WERI-Rb-1 (cell line): ENCODE results near the gene LEMD2.

Experiments
- DNase-seq: peaks from one replicate; pipeline ENCODE4 v3.0.0-alpha.2; 2020
- H3K27ac ChIP-seq: fragments of 250-450 bp; sonication (Bioruptor Pico); 2 replicates; pipeline ENCODE4 v1.5.1; 2020; ENCODE audit warnings: mild to moderate bottlenecking, moderate library complexity
- H3K27me3 ChIP-seq: fragments of 250-450 bp; sonication (Bioruptor Pico); 2 replicates; pipeline ENCODE4 v1.5.1; 2021; ENCODE audit warnings: mild to moderate bottlenecking, low read depth, moderate library complexity; ENCODE audit not compliant: insufficient read depth, severe bottlenecking
- H3K36me3 ChIP-seq: fragments of 250-450 bp; sonication (Bioruptor Pico); 2 replicates; pipeline ENCODE4 v1.5.1; 2020; ENCODE audit warnings: mild to moderate bottlenecking, moderate library complexity
- H3K4me3 ChIP-seq: 2 replicates; pipeline ENCODE4 v1.5.1; 2011; ENCODE audit warnings: low read depth, mild to moderate bottlenecking, control low read depth, low read length
- H3K9me3 ChIP-seq: fragments of 250-450 bp; sonication (Bioruptor Pico); 2 replicates; pipeline ENCODE4 v1.5.1; 2021; ENCODE audit warnings: mild to moderate bottlenecking, moderate library complexity; ENCODE audit not compliant: severe bottlenecking
- CTCF ChIP-seq: IDR thresholded peaks from 2 replicates; pipeline ENCODE4 v1.5.1; 2011; ENCODE audit warnings: low read depth, mild to moderate bottlenecking, control low read depth, inconsistent platforms, low read length

LEMD2 gene

DNA sequence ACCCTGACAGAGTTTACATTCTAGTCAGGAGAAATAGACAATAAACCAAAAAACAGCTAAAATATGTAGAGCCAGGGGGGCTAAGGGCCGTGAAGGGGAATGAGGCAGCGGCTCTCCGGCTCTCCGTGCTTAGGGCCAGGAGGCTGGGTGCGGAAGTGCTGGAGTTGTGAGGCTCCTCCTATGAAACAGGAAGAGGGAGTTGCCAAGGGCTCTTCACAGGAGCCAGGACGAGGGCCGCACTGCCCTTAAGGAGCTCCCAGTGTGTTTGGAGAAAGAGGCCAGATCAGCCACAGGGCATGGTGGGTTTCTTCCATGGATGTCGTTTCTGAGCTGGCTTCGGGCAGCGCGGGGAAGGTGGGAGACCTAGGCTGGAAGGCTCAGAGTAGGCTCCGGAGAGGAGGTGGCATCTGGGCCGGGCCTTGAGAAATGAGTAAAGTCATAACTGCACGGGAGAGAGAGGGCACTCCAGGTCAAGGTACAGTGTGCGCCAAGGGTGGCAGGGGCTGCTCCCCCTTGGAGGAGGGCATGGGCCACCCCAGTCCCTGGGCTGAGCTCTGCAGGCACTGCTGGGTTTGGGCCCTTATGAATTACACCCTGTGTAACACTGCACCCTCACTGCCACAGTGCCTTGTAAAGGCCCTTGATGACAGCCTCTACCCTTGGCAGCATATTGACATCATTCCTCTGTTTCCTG is 35.7 kb upstream of the LEMD2 start:
- no peak for DNase-seq
- Histone ChIP-seq H3K4me3 (no peak overlapping the region), H3K36me3 (no peaks in the 10 kb centered on the region), H3K27me3 (no peaks in the 10 kb centered on the region), H3K27ac (no peak overlapping the region), H3K9me3 (no peaks in the 10 kb centered on the region)
- no peak for TF ChIP-seq CTCF

DNA sequence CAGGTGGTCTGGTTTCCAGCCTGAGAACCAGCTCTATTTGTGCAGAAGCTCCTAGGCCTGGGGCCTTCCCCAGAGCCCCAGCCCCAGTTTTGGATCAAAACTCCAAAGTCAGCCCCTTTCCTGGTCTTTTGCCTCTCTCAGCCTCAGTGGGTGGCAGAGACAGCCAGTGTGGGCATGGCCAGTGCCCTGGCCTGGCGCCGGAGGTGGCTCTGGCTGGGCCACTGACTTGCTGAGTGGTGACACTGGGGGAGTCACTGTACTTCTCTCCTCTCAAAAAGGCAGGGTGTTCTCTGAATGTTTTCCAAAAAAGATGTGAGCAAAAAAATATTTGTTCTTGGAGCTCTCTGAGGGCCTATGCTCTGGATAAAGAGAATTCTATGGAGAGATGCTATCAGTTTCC is 34.9 kb upstream of the LEMD2 start:
- TF ChIP-seq CTCF: no peak
- Histone ChIP-seq H3K27ac (no peak overlapping the region), H3K27me3 (no peaks in the 10 kb centered on the region), H3K4me3 (no peak overlapping the region), H3K36me3 (no peaks in the 10 kb centered on the region), H3K9me3 (no peaks in the 10 kb centered on the region)
- no peak for DNase-seq

DNA sequence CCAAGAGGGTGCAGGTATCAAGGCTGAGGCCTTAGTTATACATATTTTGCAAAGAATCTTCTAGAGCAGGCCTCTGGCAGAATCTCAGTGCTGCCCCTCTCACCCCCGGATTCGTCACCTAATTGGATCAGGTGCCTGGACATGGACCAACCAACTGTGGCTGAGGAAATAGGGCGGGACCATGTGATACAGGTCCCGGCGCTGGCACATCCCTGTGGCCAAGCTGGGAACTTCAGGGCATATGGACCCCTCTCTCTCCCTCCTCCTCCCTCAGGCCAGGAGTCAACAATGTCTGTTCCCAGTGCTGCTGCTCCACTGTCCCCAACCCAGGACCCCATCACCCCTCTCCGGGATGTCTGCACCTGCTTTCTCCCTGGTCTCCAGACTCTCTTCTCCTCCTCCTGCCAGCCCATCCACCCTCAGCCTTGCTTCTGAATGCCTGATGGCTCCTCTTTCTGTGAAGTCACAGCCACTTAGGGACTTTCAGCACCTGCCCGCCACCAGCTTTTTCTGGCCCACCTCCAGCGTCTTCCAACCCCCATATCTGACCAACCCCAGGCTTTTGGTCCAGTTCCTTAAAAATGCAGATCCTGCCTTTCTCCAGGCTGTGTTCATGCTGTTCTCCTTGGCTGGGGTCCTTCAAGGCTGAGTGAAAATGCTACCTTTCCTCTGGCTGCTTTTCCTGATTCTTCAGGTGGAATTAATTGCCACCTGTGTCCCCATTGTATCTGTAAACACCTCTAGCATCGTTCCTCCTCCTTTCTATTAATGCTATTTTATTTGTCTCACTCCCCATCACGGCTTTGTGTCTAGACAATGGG is 33.9 kb upstream of the LEMD2 start:
- H3K4me3 ChIP-seq: no peak overlapping the region
- no peaks in the 10 kb centered on the region for H3K36me3 ChIP-seq
- H3K27ac ChIP-seq: no peak overlapping the region
- no peaks in the 10 kb centered on the region for H3K9me3 ChIP-seq
- TF ChIP-seq CTCF: peak; percentile 90
- H3K27me3 ChIP-seq: no peaks in the 10 kb centered on the region
- peak; percentile 92 for DNase-seq

GRCh38 chr6:33820784-33821520 is 32.0 kb upstream of the LEMD2 start:
- 0 out of 2 replicates have a peak overlapping the region, but pooled peaks have one; percentile 1 for H3K27ac ChIP-seq
- no peak overlapping the region for H3K4me3 ChIP-seq
- H3K9me3 ChIP-seq: no peaks in the 10 kb centered on the region
- no peaks in the 10 kb centered on the region for H3K36me3 ChIP-seq
- H3K27me3 ChIP-seq: no peaks in the 10 kb centered on the region
- DNase-seq: no peak
- no peak for TF ChIP-seq CTCF

DNA sequence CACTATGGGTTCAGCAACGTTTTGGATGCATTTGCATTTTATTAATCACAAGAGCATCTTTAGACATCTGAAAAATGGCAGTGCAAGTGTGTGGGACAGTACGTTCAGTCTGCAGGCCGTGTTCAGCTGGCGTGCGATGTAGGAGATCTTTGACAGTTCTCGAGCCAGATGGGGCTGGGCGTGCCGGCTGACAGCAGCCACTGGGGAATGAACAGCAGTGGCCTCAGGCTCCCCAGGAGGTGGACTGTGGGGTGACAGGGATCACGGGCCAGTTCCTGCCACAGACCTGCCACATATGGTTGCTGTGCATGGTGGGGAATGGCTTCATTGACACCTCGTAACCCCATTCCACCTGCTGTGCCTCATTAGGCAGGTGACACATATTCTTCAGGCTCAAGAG is 31.3 kb upstream of the LEMD2 start:
- H3K27ac ChIP-seq: no peak overlapping the region
- peak; percentile 24; the same call in 1 of the 2 replicates for TF ChIP-seq CTCF
- no peaks in the 10 kb centered on the region for H3K9me3 ChIP-seq
- H3K27me3 ChIP-seq: no peaks in the 10 kb centered on the region
- peak; percentile 86 for DNase-seq
- H3K36me3 ChIP-seq: no peaks in the 10 kb centered on the region
- H3K4me3 ChIP-seq: no peak overlapping the region
